WERI-Rb-1 (cell line): ENCODE data around the gene ZNF3.

Experiments
- DNase-seq: peaks from one replicate; pipeline ENCODE4 v3.0.0-alpha.2; 2020
- H3K27ac ChIP-seq: fragments of 250-450 bp; sonication (Bioruptor Pico); 2 replicates; pipeline ENCODE4 v1.5.1; 2020; ENCODE audit warnings: mild to moderate bottlenecking, moderate library complexity
- H3K27me3 ChIP-seq: fragments of 250-450 bp; sonication (Bioruptor Pico); 2 replicates; pipeline ENCODE4 v1.5.1; 2021; ENCODE audit warnings: mild to moderate bottlenecking, low read depth, moderate library complexity; ENCODE audit not compliant: insufficient read depth, severe bottlenecking
- H3K36me3 ChIP-seq: fragments of 250-450 bp; sonication (Bioruptor Pico); 2 replicates; pipeline ENCODE4 v1.5.1; 2020; ENCODE audit warnings: mild to moderate bottlenecking, moderate library complexity
- H3K4me3 ChIP-seq: 2 replicates; pipeline ENCODE4 v1.5.1; 2011; ENCODE audit warnings: low read depth, mild to moderate bottlenecking, control low read depth, low read length
- H3K9me3 ChIP-seq: fragments of 250-450 bp; sonication (Bioruptor Pico); 2 replicates; pipeline ENCODE4 v1.5.1; 2021; ENCODE audit warnings: mild to moderate bottlenecking, moderate library complexity; ENCODE audit not compliant: severe bottlenecking
- TF ChIP-seq, protein P1 (sequence below): IDR thresholded peaks from 2 replicates; pipeline ENCODE4 v1.5.1; 2011; ENCODE audit warnings: low read depth, mild to moderate bottlenecking, control low read depth, inconsistent platforms, low read length

The ZNF3 gene

DNA sequence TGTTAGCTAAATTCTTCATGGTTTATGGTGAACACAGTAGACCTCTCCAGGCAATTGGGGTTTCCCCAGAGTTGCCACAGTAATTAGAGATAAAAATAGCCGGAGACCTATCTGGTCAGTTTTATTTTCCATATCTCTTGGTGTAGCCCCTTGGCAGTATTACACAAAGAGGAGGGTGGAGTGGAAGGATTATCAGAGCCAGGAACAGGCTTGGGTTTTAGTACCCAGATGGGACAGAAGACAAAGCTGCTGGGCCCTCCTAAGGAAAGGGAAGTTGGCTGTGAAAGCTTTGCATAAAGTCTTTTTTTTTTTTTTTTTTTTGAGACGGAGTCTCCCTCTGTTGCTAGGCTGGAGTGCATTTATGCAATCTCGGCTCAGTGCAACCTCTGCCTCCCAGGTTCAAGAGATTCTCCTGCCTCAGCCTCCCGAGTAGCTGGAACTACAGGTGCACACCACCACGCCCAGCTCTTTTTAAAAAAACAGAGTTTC is 22.2 kb downstream of the ZNF3 start:
- Histone ChIP-seq H3K4me3 (no peak overlapping the region), H3K27me3 (no peaks in the 10 kb centered on the region), H3K27ac (no peak overlapping the region), H3K9me3 (no peaks in the 10 kb centered on the region), H3K36me3 (peaks cover 47% of the 10 kb centered on the region)
- TF ChIP-seq, protein P1, sequence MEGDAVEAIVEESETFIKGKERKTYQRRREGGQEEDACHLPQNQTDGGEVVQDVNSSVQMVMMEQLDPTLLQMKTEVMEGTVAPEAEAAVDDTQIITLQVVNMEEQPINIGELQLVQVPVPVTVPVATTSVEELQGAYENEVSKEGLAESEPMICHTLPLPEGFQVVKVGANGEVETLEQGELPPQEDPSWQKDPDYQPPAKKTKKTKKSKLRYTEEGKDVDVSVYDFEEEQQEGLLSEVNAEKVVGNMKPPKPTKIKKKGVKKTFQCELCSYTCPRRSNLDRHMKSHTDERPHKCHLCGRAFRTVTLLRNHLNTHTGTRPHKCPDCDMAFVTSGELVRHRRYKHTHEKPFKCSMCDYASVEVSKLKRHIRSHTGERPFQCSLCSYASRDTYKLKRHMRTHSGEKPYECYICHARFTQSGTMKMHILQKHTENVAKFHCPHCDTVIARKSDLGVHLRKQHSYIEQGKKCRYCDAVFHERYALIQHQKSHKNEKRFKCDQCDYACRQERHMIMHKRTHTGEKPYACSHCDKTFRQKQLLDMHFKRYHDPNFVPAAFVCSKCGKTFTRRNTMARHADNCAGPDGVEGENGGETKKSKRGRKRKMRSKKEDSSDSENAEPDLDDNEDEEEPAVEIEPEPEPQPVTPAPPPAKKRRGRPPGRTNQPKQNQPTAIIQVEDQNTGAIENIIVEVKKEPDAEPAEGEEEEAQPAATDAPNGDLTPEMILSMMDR, result no peak
- DNase-seq, result no peak

DNA sequence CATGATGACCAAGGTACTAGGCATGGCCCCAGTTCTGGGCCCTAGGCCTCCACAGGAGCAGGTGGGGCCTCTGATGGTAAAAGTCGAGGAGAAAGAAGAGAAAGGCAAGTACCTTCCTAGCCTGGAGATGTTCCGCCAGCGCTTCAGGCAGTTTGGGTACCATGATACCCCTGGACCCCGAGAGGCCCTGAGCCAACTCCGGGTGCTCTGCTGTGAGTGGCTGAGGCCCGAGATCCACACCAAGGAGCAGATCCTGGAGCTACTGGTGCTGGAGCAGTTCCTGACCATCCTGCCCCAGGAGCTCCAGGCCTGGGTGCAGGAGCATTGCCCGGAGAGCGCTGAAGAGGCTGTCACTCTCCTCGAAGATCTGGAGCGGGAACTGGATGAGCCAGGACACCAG is 24.5 kb downstream of the ZNF3 start:
- TF ChIP-seq, protein P1, result no peak
- H3K27ac ChIP-seq, result no peak overlapping the region
- DNase-seq, result no peak
- H3K27me3 ChIP-seq, result no peaks in the 10 kb centered on the region
- no peaks in the 10 kb centered on the region for H3K9me3 ChIP-seq
- H3K4me3 ChIP-seq, result no peak overlapping the region
- H3K36me3 ChIP-seq, result peaks cover 41% of the 10 kb centered on the region

DNA sequence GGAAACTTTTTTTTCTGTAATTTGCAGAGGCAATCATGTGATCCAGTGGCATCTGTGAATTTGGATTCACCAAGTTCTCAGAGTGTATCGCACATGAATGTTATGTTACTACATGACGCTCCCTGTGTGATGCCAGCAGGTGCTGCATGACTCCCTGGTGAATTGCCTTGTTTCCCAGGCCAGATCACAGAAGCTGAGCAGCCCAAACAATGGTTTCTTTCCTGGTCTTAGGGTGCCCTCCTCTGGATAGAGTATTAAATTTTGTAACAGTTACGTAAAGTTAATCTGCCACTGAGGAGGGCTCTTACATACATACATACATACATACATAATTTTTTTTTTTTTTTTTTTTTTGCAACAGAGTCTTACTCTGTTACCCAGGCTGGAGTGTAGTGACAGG is 28.3 kb downstream of the ZNF3 start:
- peaks cover 15% of the 10 kb centered on the region for H3K36me3 ChIP-seq
- TF ChIP-seq, protein P1, result no peak
- no peaks in the 10 kb centered on the region for H3K27me3 ChIP-seq
- H3K4me3 ChIP-seq, result no peak overlapping the region
- no peak overlapping the region for H3K27ac ChIP-seq
- H3K9me3 ChIP-seq, result no peaks in the 10 kb centered on the region
- DNase-seq, result peak; percentile 40

DNA sequence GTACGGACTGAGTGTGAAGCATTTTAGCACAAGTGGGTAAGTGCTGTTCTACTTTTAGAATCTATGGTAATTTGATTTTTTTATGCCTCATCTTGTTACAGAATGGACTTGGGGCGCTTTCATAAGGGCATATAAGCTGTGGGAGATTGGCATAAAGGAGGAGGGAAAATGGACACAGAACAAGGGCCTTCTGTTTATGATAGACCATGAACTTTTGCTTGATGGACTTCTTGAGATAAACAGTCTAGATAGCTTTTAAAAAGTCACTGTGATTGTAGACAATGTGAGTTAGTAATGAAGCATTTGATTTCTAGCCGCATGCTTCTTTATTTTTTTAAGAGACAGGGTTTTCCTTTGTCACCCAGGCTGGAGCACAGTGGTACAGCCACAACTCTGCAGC is 29.9 kb downstream of the ZNF3 start:
- TF ChIP-seq, protein P1, result no peak
- no peak overlapping the region for H3K27ac ChIP-seq
- H3K9me3 ChIP-seq, result no peaks in the 10 kb centered on the region
- no peak overlapping the region for H3K4me3 ChIP-seq
- DNase-seq, result no peak
- no peaks in the 10 kb centered on the region; the same call in none of the 2 replicates for H3K36me3 ChIP-seq
- no peaks in the 10 kb centered on the region for H3K27me3 ChIP-seq

DNA sequence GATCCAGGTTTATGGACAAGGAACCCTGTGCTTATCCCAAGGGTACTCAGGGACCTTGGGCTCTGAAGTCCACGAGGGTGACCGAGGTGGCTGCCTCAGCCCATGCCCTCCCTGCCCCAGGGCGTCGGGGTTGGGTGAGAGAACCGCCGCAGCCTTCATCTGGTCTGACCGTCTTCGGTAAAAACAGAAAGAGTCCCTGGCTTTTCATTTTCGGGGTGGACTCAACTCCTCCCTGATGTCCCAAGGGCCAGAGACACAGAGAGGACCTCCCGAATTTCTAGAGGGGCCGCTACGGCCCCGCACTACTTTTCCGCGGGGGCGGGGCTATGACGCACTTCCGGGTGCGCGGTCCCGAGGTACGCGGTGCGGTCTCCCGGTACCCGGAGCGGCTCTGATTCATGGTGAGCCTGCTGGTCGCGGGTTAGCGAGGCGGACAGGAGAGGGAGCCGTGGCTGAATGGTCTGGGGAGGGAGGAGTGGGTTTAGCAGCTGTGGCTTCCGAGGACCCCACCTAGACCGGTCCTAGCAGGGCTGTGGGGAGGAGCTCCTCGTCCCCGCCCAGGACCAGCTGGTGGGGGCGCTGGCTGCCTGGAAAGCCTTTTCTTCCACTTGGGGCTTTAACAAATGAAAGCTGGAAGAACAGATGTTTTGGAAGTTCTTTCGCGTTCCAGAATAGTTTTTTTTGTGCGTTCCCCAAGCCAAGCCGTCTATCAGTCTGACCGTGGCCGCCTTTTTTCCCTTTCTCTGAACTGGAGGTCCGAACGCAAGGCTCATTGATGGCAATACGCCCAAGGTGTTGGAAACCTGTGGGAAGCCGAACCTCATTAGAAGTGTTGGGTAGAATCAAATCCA is 31.9 kb downstream of the ZNF3 start, which contains the start of gene ZSCAN21:
TSS of gene ZSCAN21 (plus strand) at position 334 of the 851 bp plus-strand sequence. CDS start 7,233 bp downstream, outside the sequence.
- H3K27ac ChIP-seq, result peak within 1 kb of the TSS; percentile 89
- no peaks in the 10 kb centered on the region; the same call in none of the 2 replicates for H3K36me3 ChIP-seq
- H3K27me3 ChIP-seq, result no peaks in the 10 kb centered on the region
- H3K4me3 ChIP-seq, result peak within 1 kb of the TSS; percentile 55
- no peaks in the 10 kb centered on the region for H3K9me3 ChIP-seq
- DNase-seq, result peak; percentile 83
- TF ChIP-seq, protein P1, result 0 out of 2 replicates have a peak, but pooled peaks have one; percentile 21
